Kidney (tissue), 14 donors: ENCODE results near the gene CD99L2. TPM values are rescaled to one million over a fixed set of nuclear protein-coding genes. Genes with fewer than 3 reads are reported as not detected.

Experiments
- DNase-seq, 5 donors: peaks; one replicate each; pipeline ENCODE4 v3.0.0-alpha.2; 2013 to 2020
- FAIRE-seq: peaks from 2 replicates; lab custom pipeline; 2012; peaks lifted over from hg19 to GRCh38; lab: Jason Lieb, UNC
- H3K27ac ChIP-seq, 2 donors: one replicate each; pipeline ENCODE4 v1.7.0; 2013; ENCODE audit warnings: low read depth in 2 of 2, low read length in 2 of 2, inconsistent platforms in 1 of 2
- H3K27me3 ChIP-seq: one replicate; pipeline ENCODE4 v1.7.1; 2013; ENCODE audit warnings: low read length, inconsistent platforms; ENCODE audit not compliant: control insufficient read depth, insufficient read depth
- H3K36me3 ChIP-seq, 3 donors: one replicate each; pipeline versions ENCODE4 v1.7.0 to v1.7.1; 2013; ENCODE audit warnings: low read length in 3 of 3, control low read depth in 1 of 3, inconsistent platforms in 1 of 3; ENCODE audit not compliant: insufficient read depth in 3 of 3, control insufficient read depth in 2 of 3
- H3K4me1 ChIP-seq, 3 donors: one replicate each; pipeline versions ENCODE4 v1.7.0 to v1.7.1; 2013; ENCODE audit warnings: low read length in 3 of 3, inconsistent platforms in 1 of 3, low read depth in 1 of 3; ENCODE audit not compliant: control insufficient read depth in 2 of 3, insufficient read depth in 2 of 3
- H3K4me3 ChIP-seq, 3 donors: one replicate each; pipeline versions ENCODE4 v1.7.0 to v1.8.1; 2013; ENCODE audit warnings: low read length in 3 of 3, control low read depth in 1 of 3, inconsistent platforms in 1 of 3
- H3K9ac ChIP-seq, 3 donors: one replicate each; pipeline versions ENCODE4 v1.7.0 to v1.7.1; 2013; ENCODE audit warnings: low read length in 3 of 3, control low read depth in 1 of 3, inconsistent platforms in 1 of 3
- H3K9me3 ChIP-seq, 3 donors: one replicate each; pipeline versions ENCODE4 v1.7.0 to v1.7.1; 2013; ENCODE audit warnings: low read length in 3 of 3, control low read depth in 1 of 3, inconsistent platforms in 1 of 3; ENCODE audit not compliant: control insufficient read depth in 2 of 3, insufficient read depth in 1 of 3
- intact Hi-C: fragments of 100-400 bp; cut with DNase I; formaldehyde crosslinking; loops from one replicate; pipeline ENCODE4 v1.11.1; 2022
- polyA plus RNA-seq: library from polyadenylated mRNA; stranded (reverse); fragments of 350-450 nt; fragmentation: Illumina TruSeq; extraction: RNeasy Lipid Tissue Mini Kit (QIAGEN cat#74804); gene quantifications from one replicate; pipeline ENCODE4 v1.2.3, GENCODE V29; 2014; ENCODE audit warnings: low read depth, low replicate concordance; ENCODE audit not compliant: insufficient read depth
- total RNA-seq: library from RNA; stranded (reverse); fragmentation: NEBNext Ultra II Directional; extraction: Animal tissue kit (Norgen Biotek cat#: 25700); gene quantifications from one replicate; pipeline ENCODE4 v1.2.1, GENCODE V29; 2021
- TF ChIP-seq, protein P1 (sequence below): IDR thresholded peaks from 3 replicates; pipeline ENCODE4 v1.5.1; 2012; ENCODE audit warnings: mild to moderate bottlenecking, moderate library complexity, borderline replicate concordance; ENCODE audit not compliant: insufficient read depth; ENCODE audit errors: extremely low read depth
- donor health status: control.
- donor health status: control.
- donor health status: control.
- donor health status: control.
- donor health status: control.
- donor health status: DM: yes; HTN: yes; CAD: no.
- donor health status: Normal renal cell carcinoma (clear cell type).

CD99L2 gene
- total and polyA plus RNA-seq, 2 donors from 2014 or later, result 30.9 to 38.0 TPM

DNA sequence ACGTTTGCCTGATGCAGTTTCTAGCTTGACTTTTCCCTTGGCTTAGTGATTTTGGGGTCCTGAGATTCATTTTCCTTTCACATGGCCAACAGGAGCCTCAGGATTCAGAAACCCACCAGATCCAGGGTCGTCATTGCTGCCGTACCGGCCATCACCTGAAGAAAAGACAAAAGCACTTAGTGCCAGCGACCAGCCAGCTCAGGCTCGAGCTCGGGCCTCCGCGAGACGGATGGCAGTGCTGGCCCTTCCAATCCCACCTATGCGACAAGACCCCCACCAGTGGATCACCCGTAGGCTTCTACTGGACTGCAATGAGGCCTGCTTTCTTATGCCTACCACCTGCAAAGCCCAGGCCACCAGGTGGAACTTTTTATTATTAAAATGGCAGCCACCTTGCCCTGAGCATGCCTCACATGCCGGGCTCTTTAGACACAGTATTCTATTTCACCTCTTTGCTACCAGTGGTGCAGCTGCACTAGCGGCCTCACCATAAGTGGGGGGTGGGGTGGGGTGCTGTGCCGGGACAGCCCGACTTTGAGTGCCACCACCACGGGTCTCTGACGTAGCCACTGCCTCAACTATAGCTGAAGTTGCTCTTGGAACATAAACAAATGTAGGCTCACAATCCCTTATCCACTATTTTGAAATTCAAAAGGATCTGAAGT, 121.0 kb downstream of the CD99L2 start:
- Histone ChIP-seq H3K9me3 (no peaks in the 10 kb centered on the region), H3K4me1 (no peaks in the 10 kb centered on the region), H3K4me3 (no peak overlapping the region), H3K27me3 (no peaks in the 10 kb centered on the region), H3K36me3 (no peaks in the 10 kb centered on the region), H3K27ac (no peak overlapping the region), H3K9ac (no peak overlapping the region)
- TF ChIP-seq, protein P1, sequence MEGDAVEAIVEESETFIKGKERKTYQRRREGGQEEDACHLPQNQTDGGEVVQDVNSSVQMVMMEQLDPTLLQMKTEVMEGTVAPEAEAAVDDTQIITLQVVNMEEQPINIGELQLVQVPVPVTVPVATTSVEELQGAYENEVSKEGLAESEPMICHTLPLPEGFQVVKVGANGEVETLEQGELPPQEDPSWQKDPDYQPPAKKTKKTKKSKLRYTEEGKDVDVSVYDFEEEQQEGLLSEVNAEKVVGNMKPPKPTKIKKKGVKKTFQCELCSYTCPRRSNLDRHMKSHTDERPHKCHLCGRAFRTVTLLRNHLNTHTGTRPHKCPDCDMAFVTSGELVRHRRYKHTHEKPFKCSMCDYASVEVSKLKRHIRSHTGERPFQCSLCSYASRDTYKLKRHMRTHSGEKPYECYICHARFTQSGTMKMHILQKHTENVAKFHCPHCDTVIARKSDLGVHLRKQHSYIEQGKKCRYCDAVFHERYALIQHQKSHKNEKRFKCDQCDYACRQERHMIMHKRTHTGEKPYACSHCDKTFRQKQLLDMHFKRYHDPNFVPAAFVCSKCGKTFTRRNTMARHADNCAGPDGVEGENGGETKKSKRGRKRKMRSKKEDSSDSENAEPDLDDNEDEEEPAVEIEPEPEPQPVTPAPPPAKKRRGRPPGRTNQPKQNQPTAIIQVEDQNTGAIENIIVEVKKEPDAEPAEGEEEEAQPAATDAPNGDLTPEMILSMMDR, result no peak
- DNase-seq (no peak), FAIRE-seq (no peak)
- intact Hi-C loops, result no loop called here

DNA sequence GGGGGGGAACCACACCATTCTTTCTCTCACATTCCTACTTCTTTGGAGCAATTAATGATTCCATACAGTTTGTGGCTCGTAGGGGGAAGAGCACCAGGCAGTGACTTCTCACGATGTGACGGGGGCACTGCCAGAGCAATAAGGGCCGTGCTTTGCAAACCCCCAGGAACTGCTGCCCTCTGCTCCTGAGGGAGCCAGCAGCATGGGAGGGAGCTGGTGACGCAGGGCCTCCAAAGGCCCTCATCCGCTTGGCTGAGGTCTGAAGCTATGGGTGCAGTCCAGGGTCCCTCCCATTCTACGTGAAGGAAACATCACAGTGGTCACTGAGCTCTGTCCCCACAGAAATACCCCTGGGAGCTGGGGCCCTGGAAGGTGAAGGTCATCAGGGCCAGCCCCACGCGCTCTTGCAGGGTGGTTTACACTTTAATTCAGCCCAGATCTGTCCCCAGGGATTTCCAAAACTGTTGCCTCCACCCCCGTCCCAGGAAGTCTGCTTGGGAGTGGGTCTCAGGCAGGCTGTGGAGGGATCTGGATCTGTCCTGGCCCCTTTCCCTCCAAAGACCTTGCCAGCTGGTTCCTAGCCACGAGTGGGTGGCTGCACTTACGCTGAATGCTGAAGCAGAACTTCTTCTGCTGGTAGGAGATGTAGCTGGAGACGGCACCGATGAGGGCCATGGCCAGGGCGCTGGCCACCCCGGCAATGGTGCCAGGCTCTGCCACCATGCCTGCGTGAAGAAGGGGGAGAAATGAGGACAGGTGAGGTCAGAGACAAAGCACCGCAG, 122.7 kb downstream of the CD99L2 start:
- H3K4me3 ChIP-seq, result no peak overlapping the region
- H3K9me3 ChIP-seq, result no peaks in the 10 kb centered on the region
- no peak overlapping the region for H3K27ac ChIP-seq
- DNase-seq, result no peak
- FAIRE-seq, result no peak
- H3K27me3 ChIP-seq, result no peaks in the 10 kb centered on the region
- H3K9ac ChIP-seq, result no peak overlapping the region
- H3K4me1 ChIP-seq, result no peaks in the 10 kb centered on the region
- TF ChIP-seq, protein P1, result no peak
- intact Hi-C loops, result no loop called here
- H3K36me3 ChIP-seq, result no peaks in the 10 kb centered on the region

DNA sequence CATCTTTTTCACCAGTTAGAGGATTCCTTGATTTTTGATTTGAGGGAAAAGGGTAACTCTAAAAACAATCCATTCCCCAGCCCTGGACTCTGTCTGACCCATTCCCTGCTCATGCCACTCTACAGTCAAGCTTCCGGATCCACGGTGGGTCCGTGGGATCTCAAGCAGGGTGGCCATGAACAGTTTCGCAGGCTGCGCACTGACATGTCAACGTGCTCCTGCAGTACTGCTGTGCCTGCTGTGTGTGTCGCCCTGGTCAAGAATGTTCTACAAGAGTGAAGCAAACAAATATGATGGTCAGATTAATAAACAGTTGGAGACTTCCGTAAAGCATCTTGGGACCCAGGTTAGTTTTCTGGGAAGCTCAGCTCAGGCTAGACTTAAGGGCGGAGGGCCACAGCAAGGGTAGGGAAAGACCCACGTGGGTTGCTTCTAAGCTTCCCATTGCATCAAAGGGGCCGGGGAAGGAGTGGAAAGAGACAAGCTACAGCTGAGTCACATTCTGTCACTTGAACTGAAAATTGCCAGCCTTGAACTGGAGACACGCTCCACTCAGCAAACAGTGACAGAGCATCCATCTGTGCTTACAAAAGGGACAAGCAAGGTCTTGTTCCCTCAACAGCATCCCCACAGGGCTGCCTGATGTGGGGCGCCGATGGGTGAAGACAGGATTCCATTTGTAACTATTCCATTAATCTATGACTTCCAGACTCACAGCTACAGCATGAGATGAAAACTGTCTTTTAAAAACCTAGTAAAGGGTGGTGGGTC, 123.5 kb downstream of the CD99L2 start:
- DNase-seq (no peak), FAIRE-seq (no peak)
- TF ChIP-seq, protein P1, result no peak
- intact Hi-C loops, result loop anchor here (5.0 kb wide), 1 partner anchor 307 kb away; no protein-coding TSS in a partner anchor
- H3K9me3 ChIP-seq, result no peaks in the 10 kb centered on the region
- no peaks in the 10 kb centered on the region for H3K36me3 ChIP-seq
- H3K27ac ChIP-seq, result no peak overlapping the region
- H3K9ac ChIP-seq, result no peak overlapping the region
- no peaks in the 10 kb centered on the region for H3K27me3 ChIP-seq
- no peaks in the 10 kb centered on the region for H3K4me1 ChIP-seq
- H3K4me3 ChIP-seq, result no peak overlapping the region
